ENCODE measurements around the gene HS3ST4.

DNA sequence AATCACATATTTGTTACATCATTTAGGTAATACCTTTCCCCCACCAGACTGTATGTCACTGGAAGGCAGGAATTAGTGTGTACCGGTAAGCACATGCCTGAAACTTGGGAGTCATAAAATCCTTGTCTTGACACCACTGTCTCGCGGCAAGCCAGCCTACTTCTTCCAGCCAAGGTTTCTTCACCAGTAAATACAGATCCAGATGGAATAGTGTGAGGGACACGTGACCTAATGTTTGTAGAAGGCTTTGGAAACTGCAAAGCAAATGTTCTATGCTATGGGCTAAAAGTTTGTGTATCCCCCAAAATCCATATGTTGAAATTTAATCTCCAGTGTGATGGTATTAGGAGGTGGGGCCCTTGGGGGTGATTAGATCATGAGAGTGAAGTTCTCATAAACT is 126.1 kb downstream of the HS3ST4 start:
- TF ChIP-seq, protein P1, sequence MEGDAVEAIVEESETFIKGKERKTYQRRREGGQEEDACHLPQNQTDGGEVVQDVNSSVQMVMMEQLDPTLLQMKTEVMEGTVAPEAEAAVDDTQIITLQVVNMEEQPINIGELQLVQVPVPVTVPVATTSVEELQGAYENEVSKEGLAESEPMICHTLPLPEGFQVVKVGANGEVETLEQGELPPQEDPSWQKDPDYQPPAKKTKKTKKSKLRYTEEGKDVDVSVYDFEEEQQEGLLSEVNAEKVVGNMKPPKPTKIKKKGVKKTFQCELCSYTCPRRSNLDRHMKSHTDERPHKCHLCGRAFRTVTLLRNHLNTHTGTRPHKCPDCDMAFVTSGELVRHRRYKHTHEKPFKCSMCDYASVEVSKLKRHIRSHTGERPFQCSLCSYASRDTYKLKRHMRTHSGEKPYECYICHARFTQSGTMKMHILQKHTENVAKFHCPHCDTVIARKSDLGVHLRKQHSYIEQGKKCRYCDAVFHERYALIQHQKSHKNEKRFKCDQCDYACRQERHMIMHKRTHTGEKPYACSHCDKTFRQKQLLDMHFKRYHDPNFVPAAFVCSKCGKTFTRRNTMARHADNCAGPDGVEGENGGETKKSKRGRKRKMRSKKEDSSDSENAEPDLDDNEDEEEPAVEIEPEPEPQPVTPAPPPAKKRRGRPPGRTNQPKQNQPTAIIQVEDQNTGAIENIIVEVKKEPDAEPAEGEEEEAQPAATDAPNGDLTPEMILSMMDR (IDR thresholded peaks at IDR 0.05) = no peak
- TF ChIP-seq POLR2A (IDR thresholded peaks at IDR 0.05) (no peak), EP300 (IDR thresholded peaks at IDR 0.05) (no peak)

All from tibial nerve (tissue), 4 donors.